ENCODE data around the gene PVALEF. TPM values are rescaled to one million over a fixed set of nuclear protein-coding genes. Genes with fewer than 3 reads are reported as not detected.

Gene PVALEF
- total and polyA plus RNA-seq, 11 donors, result not detected

DNA sequence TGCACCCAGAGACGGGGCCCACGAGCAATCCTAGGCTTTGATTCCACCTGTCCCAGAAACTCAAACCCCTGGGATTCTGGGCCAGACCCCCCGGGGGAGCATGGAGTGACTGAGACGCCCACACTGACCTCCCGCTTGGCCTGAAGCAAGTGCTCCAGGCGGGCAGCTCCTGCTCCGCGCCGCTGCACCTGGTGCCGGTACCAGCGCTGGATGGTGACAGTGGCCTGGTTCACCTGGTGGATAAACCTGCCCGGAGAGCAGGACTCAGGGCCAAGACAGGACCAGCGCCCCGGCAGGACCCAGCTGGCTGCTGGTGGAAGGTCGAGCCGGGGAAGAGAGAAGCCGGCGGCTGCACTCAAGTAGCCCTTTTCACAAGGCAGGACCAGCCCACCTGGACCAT lies 34.9 kb downstream of the PVALEF start:
- Histone ChIP-seq H3K36me3 (peaks cover 0 to 33% (median 3%) of the 10 kb centered on the region in 9 donors), H3K27me3 (no peaks in the 10 kb centered on the region), H3K4me1 (peaks cover 0 to 27% (median 11%) of the 10 kb centered on the region in 12 donors), H3K4me3 (no peak overlapping the region), H3K9me3 (no peaks in the 10 kb centered on the region), H3K27ac (no peak overlapping the region)
- DNase-seq (no peak), ATAC-seq (no peak)
- WGBS, 4 donors, result 92 to 95% (median 94%) methylated on average over 9 to 18 of the region's 18 CpGs
- TF ChIP-seq, protein P1, sequence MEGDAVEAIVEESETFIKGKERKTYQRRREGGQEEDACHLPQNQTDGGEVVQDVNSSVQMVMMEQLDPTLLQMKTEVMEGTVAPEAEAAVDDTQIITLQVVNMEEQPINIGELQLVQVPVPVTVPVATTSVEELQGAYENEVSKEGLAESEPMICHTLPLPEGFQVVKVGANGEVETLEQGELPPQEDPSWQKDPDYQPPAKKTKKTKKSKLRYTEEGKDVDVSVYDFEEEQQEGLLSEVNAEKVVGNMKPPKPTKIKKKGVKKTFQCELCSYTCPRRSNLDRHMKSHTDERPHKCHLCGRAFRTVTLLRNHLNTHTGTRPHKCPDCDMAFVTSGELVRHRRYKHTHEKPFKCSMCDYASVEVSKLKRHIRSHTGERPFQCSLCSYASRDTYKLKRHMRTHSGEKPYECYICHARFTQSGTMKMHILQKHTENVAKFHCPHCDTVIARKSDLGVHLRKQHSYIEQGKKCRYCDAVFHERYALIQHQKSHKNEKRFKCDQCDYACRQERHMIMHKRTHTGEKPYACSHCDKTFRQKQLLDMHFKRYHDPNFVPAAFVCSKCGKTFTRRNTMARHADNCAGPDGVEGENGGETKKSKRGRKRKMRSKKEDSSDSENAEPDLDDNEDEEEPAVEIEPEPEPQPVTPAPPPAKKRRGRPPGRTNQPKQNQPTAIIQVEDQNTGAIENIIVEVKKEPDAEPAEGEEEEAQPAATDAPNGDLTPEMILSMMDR (IDR thresholded peaks at IDR 0.05), result no peak
- no peak for TF ChIP-seq POLR2A (IDR thresholded peaks at IDR 0.05)
- intact Hi-C loops (cut with DNase I), result loop anchor here in 4 of 10 donors (1.0 to 5.0 kb wide), 3 partner anchors 57 to 58 kb away; no protein-coding TSS in a partner anchor

DNA sequence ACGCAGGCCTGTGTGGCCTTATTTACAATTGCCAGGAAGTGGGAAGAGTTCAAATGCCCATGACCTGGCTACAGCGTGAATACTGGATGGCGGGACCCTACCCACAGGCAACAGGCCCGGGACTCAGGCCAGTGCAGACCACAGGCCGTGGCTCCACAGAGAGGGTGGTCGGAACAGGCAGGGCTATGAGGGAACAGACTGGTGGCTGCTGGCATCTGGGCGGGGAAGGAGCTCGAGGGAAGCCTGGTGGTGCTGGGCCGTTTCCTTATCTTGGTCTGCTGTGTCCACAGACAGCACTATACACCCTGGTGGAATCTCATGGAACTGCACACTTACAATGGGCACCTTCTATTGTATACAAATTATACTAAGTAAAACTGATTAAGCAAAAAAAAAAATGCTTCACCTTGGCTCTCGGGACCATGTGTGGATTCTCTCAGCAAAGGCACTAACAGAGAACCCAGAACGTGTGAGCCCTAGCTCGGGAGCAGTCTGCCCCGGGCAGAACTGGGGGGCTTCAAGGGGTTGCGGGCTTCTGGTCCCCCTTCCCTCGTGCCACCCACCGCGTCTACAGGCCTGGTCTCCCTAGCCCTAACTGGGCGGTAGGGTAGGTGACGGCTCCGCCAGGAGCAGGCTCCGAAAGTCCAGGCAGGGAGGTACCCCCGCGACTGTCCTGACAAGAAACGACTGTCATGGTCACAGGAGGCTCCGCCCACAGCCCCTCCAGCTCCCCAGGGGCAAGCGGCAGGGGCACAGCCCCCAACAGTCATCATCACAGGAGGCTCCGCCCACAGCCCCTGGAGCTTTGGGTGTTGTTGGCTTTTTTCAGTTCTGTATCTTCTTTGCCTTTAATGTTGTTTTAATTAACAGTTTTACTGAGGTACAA lies 35.6 kb downstream of the PVALEF start:
- H3K4me1 ChIP-seq, result peaks cover 0 to 19% (median 8%) of the 10 kb centered on the region in 12 donors
- H3K27ac ChIP-seq, result no peak overlapping the region
- ATAC-seq (peak; percentile 29 to 75 (median 62)), DNase-seq (peak in 4 of 5 donors; percentile 46 to 61 (median 55))
- no peaks in the 10 kb centered on the region for H3K9me3 ChIP-seq
- WGBS, 4 donors, result 75 to 80% (median 79%) methylated on average over 26 to 27 of the region's 27 CpGs
- peaks cover 0 to 30% (median 3%) of the 10 kb centered on the region in 9 donors for H3K36me3 ChIP-seq
- no peaks in the 10 kb centered on the region for H3K27me3 ChIP-seq
- TF ChIP-seq POLR2A (IDR thresholded peaks at IDR 0.05), result no peak
- TF ChIP-seq, protein P1 (IDR thresholded peaks at IDR 0.05), result peak; percentile 51 to 69 (median 56)
- intact Hi-C loops (cut with DNase I), result loop anchor here in 5 of 10 donors (1.0 to 5.0 kb wide), 3 partner anchors 58 to 59 kb away; no protein-coding TSS in a partner anchor
- no peak overlapping the region for H3K4me3 ChIP-seq

DNA sequence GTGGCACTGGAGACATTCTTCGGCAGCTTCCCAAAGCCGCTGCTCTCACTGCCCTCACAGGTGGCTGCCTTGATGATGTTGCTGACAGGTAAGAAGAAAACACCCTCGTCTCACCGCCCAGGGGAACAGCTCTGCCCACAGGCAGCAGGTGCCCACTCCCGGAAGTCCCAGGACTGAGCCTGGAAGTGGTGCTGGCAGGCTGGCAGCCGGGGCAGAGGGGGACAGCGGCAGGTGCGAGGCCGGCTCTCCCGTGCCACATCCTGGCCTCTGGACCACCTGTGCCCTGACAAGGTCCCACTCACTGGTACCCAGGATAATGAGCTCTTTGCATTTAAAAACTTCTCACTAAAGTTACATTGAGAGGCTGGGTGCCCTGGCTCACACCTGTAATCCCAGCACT lies 37.0 kb downstream of the PVALEF start:
- no peak for ATAC-seq
- TF ChIP-seq POLR2A (IDR thresholded peaks at IDR 0.05), result no peak
- TF ChIP-seq, protein P1 (IDR thresholded peaks at IDR 0.05), result no peak
- H3K27ac ChIP-seq, result no peak overlapping the region
- intact Hi-C loops (cut with DNase I), result loop anchor here in 2 of 10 donors (5.0 kb wide), 1 partner anchor 60 kb away; no protein-coding TSS in a partner anchor
- H3K4me3 ChIP-seq, result no peak overlapping the region
- WGBS, 4 donors, result 97 to 100% (median 98%) methylated on average over 7 to 10 of the region's 10 CpGs
- H3K4me1 ChIP-seq, result peaks cover 0 to 7% (median 0%) of the 10 kb centered on the region in 12 donors
- peaks cover 0 to 28% (median 3%) of the 10 kb centered on the region in 9 donors for H3K36me3 ChIP-seq
- H3K9me3 ChIP-seq, result no peaks in the 10 kb centered on the region
- DNase-seq, result no peak
- H3K27me3 ChIP-seq, result no peaks in the 10 kb centered on the region

DNA sequence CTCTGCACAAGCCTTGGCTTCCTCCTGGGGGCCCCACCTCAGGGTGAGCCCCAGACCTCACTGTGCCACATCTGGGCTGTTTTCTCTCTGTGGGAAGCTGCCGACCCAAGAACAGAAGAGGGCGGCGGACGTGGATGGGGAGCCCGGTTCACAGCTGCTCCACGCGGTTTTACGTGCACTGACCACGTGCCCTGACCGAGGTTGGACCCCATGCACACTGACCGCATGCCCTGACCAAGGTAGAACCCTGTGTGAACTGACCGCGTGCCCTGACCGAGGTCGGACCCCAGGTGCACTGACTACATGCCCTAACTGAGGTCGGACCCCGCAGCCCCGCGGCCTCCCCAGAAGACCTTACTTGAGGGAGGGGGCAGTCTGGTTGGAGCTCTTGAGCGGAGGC lies 37.8 kb downstream of the PVALEF start:
- ATAC-seq (no peak), DNase-seq (no peak)
- TF ChIP-seq POLR2A (IDR thresholded peaks at IDR 0.05), result no peak
- TF ChIP-seq, protein P1 (IDR thresholded peaks at IDR 0.05), result no peak
- intact Hi-C loops (cut with DNase I), result loop anchor here in 2 of 10 donors (5.0 kb wide), 1 partner anchor 61 kb away; no protein-coding TSS in a partner anchor
- Histone ChIP-seq H3K27ac (no peak overlapping the region), H3K9me3 (no peaks in the 10 kb centered on the region), H3K27me3 (no peaks in the 10 kb centered on the region), H3K4me3 (no peak overlapping the region), H3K4me1 (peaks cover 0 to 6% (median 0%) of the 10 kb centered on the region in 12 donors), H3K36me3 (peaks cover 0 to 23% (median 0%) of the 10 kb centered on the region in 9 donors)
- 94 to 97% (median 96%) methylated on average over 15 to 20 of the region's 20 CpGs for WGBS, 4 donors

Measured in heart left ventricle (tissue), 16 donors.